ENCODE results near the gene SIVA1. TPM values are rescaled to one million over a fixed set of nuclear protein-coding genes. Genes with fewer than 3 reads are reported as not detected.

SIVA1 gene
- total and polyA plus RNA-seq, 4 donors, result 67.5 to 212 (median 128) TPM

DNA sequence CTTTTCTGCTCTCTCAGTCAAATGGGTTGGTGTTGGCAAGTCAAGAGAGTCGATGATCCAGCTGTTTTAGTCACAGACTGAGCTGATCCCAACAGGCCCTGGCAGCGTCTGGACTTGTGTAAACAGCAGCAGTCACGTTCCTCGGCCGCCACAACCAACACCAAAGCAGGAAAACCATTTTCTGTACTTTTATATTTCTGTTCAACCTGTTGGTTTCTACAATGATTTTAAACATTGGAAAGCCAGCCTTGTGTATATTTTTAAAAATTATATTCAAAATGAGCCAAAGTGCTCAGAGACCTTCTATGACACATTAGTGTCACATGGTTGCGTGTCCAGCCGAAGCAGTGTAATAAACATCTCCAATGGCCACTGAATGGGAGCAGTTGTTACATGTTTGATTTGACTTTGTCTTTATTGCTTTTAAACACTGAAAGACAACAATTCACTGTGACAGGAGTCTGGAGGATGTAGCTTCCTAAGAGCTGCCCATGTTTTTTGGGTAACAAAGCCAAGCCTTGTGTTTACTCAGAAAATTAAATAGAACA, 5.9 kb upstream of the SIVA1 start:
- Histone ChIP-seq H3K27ac (ENCODE audit: low read depth in 1 of 2, low read length in 1 of 2) (no peak overlapping the region), H3K27me3 (ENCODE audit: control insufficient read depth in 3 of 3, insufficient read depth in 3 of 3, low read length in 2 of 3) (no peaks in the 10 kb centered on the region), H3K4me1 (ENCODE audit: control insufficient read depth in 5 of 5, insufficient read depth in 5 of 5, low read length in 5 of 5) (peaks cover 0 to 47% (median 25%) of the 10 kb centered on the region in 5 donors), H3K9me3 (ENCODE audit: control insufficient read depth in 4 of 4, insufficient read depth in 3 of 4, low read length in 3 of 4) (no peaks in the 10 kb centered on the region), H3K4me3 (no peak overlapping the region), H3K36me3 (ENCODE audit: control insufficient read depth in 4 of 4, insufficient read depth in 4 of 4, low read length in 4 of 4) (peaks cover 0 to 3% (median 0%) of the 10 kb centered on the region in 4 donors), H3K9ac (ENCODE audit: insufficient read depth in 1 of 2, low read length in 2 of 2) (peak overlapping the region in 1 of 2 donors; percentile 53)
- WGBS, 2 donors, result 66 to 79% methylated on average over 7 of the region's 7 CpGs
- TF ChIP-seq, protein P1, sequence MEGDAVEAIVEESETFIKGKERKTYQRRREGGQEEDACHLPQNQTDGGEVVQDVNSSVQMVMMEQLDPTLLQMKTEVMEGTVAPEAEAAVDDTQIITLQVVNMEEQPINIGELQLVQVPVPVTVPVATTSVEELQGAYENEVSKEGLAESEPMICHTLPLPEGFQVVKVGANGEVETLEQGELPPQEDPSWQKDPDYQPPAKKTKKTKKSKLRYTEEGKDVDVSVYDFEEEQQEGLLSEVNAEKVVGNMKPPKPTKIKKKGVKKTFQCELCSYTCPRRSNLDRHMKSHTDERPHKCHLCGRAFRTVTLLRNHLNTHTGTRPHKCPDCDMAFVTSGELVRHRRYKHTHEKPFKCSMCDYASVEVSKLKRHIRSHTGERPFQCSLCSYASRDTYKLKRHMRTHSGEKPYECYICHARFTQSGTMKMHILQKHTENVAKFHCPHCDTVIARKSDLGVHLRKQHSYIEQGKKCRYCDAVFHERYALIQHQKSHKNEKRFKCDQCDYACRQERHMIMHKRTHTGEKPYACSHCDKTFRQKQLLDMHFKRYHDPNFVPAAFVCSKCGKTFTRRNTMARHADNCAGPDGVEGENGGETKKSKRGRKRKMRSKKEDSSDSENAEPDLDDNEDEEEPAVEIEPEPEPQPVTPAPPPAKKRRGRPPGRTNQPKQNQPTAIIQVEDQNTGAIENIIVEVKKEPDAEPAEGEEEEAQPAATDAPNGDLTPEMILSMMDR (IDR thresholded peaks at IDR 0.05; ENCODE audit: control extremely low read depth, extremely low read depth), result no peak
- DNase-seq (peak; percentile 85 to 96 (median 94)), ATAC-seq (ENCODE audit: insufficient read depth, low FRiP score) (no peak)

DNA sequence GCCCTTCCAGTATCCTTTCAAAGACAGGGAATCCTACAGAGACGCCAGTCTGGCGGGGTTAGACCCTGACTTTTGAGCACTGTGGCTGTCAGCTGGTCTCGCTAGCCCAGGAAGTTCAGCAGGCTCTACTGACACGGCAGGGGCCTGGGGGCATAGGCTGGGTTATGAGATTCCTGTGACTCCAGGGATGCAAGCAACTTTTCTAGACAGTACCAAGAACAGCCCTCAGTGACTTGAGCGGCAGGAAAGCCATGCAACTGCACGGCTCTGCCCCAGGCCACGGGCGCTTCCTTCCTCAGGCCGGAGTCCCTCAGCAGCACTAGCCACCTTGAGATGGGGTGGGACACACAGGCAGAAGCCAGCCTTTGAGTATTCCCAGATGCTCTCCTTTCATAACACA, 5.1 kb upstream of the SIVA1 start:
- 65 to 78% methylated on average over 9 of the region's 9 CpGs for WGBS, 2 donors
- Histone ChIP-seq H3K9ac (ENCODE audit: insufficient read depth in 1 of 2, low read length in 2 of 2) (peak overlapping the region in 1 of 2 donors; percentile 28), H3K27ac (ENCODE audit: low read depth in 1 of 2, low read length in 1 of 2) (no peak overlapping the region)

DNA sequence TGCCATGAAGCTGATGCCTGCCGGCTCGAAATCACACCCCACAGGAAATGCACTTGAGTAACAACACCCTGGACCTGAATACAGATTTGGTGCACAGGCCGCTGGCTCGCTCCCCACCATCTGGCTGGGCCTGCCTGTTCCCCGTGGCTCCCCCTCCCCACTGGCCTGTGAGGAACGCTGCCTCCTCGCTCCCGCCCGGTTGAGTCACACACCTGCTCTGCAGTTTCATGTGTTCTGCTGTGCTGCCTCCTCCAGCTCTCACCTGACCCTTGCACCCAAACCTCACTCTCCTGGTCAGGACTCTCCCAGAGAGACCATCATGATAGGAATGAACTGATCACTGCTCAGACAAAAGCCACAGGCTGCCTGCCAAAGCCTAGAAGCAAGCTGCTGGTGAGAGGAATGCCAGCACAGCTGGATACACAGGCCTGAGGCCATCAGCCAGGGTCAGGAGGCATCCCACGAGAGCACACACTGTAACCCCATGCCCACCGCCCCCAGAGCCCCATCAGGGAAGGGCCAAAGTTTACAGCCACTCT, 3.8 kb upstream of the SIVA1 start:
- Histone ChIP-seq H3K36me3 (ENCODE audit: control insufficient read depth in 4 of 4, insufficient read depth in 4 of 4, low read length in 4 of 4) (peaks cover 0 to 3% (median under 1%) of the 10 kb centered on the region in 4 donors), H3K4me1 (ENCODE audit: control insufficient read depth in 5 of 5, insufficient read depth in 5 of 5, low read length in 5 of 5) (peaks cover 0 to 57% (median 32%) of the 10 kb centered on the region in 5 donors), H3K9ac (ENCODE audit: insufficient read depth in 1 of 2, low read length in 2 of 2) (peak overlapping the region in 1 of 2 donors; percentile 2), H3K9me3 (ENCODE audit: control insufficient read depth in 4 of 4, insufficient read depth in 3 of 4, low read length in 3 of 4) (no peaks in the 10 kb centered on the region), H3K27me3 (ENCODE audit: control insufficient read depth in 3 of 3, insufficient read depth in 3 of 3, low read length in 2 of 3) (no peaks in the 10 kb centered on the region), H3K4me3 (no peak overlapping the region), H3K27ac (ENCODE audit: low read depth in 1 of 2, low read length in 1 of 2) (no peak overlapping the region)
- ATAC-seq (ENCODE audit: insufficient read depth, low FRiP score), result no peak
- WGBS, 2 donors, result 60 to 68% methylated on average over 11 of the region's 11 CpGs
- TF ChIP-seq, protein P1 (IDR thresholded peaks at IDR 0.05; ENCODE audit: control extremely low read depth, extremely low read depth), result no peak
- peak; percentile 42 to 60 (median 51) for DNase-seq

More for the DNA sequence above, 5.1 kb upstream of the SIVA1 start:
- H3K4me1 ChIP-seq (ENCODE audit: control insufficient read depth in 5 of 5, insufficient read depth in 5 of 5, low read length in 5 of 5), result peaks cover 0 to 51% (median 29%) of the 10 kb centered on the region in 5 donors
- H3K36me3 ChIP-seq (ENCODE audit: control insufficient read depth in 4 of 4, insufficient read depth in 4 of 4, low read length in 4 of 4), result peaks cover 0 to 3% (median 0%) of the 10 kb centered on the region in 4 donors
- H3K27me3 ChIP-seq (ENCODE audit: control insufficient read depth in 3 of 3, insufficient read depth in 3 of 3, low read length in 2 of 3), result no peaks in the 10 kb centered on the region
- no peak overlapping the region for H3K4me3 ChIP-seq
- TF ChIP-seq, protein P1 (IDR thresholded peaks at IDR 0.05; ENCODE audit: control extremely low read depth, extremely low read depth), result no peak
- DNase-seq (peak in 1 of 3 donors; percentile 32), ATAC-seq (ENCODE audit: insufficient read depth, low FRiP score) (no peak)
- no peaks in the 10 kb centered on the region for H3K9me3 ChIP-seq (ENCODE audit: control insufficient read depth in 4 of 4, insufficient read depth in 3 of 4, low read length in 3 of 4)
